Upper lobe of left lung (tissue), 6 donors: ENCODE results near the gene PATL2. TPM values are rescaled to one million over a fixed set of nuclear protein-coding genes. Genes with fewer than 3 reads are reported as not detected.
A peak's percentile ranks its signal among the peaks of the same experiment; 100 is the strongest.
"Not testable (repeated sequence)": the region's sequence is repeated elsewhere in the genome, so short reads cannot be mapped to it uniquely, and the experiment has no call there.

Experiments used
- ATAC-seq, 2 donors: fragments of 200-7000 bp; cut with Tn5 transposase; one replicate each; pipeline ENCODE4 v1.9.1; 2022; ENCODE audit warnings: mild to moderate bottlenecking in 2 of 2, moderate library complexity in 2 of 2; ENCODE audit not compliant: low FRiP score in 2 of 2
- DNase-seq, 2 donors: peaks; one replicate each; pipeline ENCODE4 v3.0.0-alpha.2; 2019 to 2020
- H3K27ac ChIP-seq, 4 donors: fragments of 200-600 bp; sonication (generic); one replicate each; pipeline ENCODE4 v1.5.1; 2016 to 2019
- H3K27me3 ChIP-seq, 4 donors: fragments of 200-600 bp; sonication (generic); one replicate each; pipeline ENCODE4 v1.5.1; 2017 to 2019
- H3K36me3 ChIP-seq, 4 donors: fragments of 200-600 bp; sonication (generic); one replicate each; pipeline ENCODE4 v1.5.1; 2016 to 2019
- H3K4me1 ChIP-seq, 4 donors: fragments of 200-600 bp; sonication (generic); one replicate each; pipeline ENCODE4 v1.5.1; 2018 to 2019
- H3K4me3 ChIP-seq, 4 donors: fragments of 200-600 bp; sonication (generic); one replicate each; pipeline ENCODE4 v1.5.1; 2017 to 2019; ENCODE audit warnings: mild to moderate bottlenecking in 2 of 4, moderate library complexity in 1 of 4
- H3K9me3 ChIP-seq, 4 donors: fragments of 200-600 bp; sonication (generic); one replicate each; pipeline ENCODE4 v1.5.1; 2018 to 2019
- CTCF ChIP-seq, 6 experiments: fragments of 450-650 bp in 4 of 6; fragments of 200-600 bp in 2 of 6; sonication (generic) in 2 of 6; IDR thresholded peaks; one replicate each; pipeline ENCODE4 v1.5.1; 2016 to 2019; ENCODE audit warnings: antibody characterized with exemption in 6 of 6
- EP300 ChIP-seq, 4 donors: sonication (generic); formaldehyde crosslinking; IDR thresholded peaks; one replicate each; pipeline ENCODE4 v1.5.1; 2017; ENCODE audit warnings: antibody characterized with exemption in 4 of 4, control low read depth in 2 of 4
- POLR2A ChIP-seq, 4 donors: fragments of 450-650 bp; IDR thresholded peaks; one replicate each; pipeline ENCODE4 v1.5.1; 2016 to 2017; ENCODE audit warnings: antibody characterized with exemption in 4 of 4, mild to moderate bottlenecking in 2 of 4
- POLR2AphosphoS5 ChIP-seq, 2 donors: sonication (generic); formaldehyde crosslinking; IDR thresholded peaks; one replicate each; pipeline ENCODE4 v1.5.1; 2017; ENCODE audit warnings: antibody characterized with exemption in 2 of 2
- WGBS, 2 donors: methylation state at CpG; one replicate each; pipeline ENCODE4 v1.1.5; 2017 to 2018; 5-methylcytosine and 5-hydroxymethylcytosine counted together
- total RNA-seq, 6 donors: library from RNA; depleted of rRNA in 4 of 6; stranded (reverse); fragments of >200 nt in 4 of 6; gene quantifications; one replicate each; pipeline versions ENCODE4 v1.1.0 to v1.2.1, GENCODE V29; 2016 to 2021
- donor health status: DM: no; HTN: no; CAD: no; lungs with moderate emphysema.
- donor health status: DM: no; HTN: yes; CAD: no; lungs with severe emphysema.

PATL2 gene
- total RNA-seq, 6 donors from 2014 or later = 2.6 to 30.4 (median 7.8) TPM

DNA sequence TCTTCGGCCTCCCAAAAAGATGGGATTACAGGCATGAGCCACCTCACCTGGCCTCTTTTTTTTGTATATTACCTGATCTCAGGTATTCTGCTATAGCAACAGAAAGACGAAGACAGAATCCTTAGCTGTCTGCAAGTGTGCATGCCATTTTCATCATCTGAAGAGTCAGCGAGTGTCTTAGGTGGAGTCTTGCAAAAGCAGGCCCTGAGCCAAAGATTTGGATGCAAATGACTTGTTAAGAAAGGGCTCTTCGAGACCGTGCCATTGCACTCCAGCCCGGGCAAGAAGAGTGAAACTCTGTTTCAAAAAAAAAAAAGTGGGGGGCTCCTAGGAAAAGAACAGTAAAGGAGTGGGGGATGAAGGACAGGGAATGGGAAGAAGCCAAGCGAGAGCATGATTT is 15.0 kb upstream of the PATL2 start:
- TF ChIP-seq EP300 (IDR thresholded peaks at IDR 0.05) (no peak), POLR2AphosphoS5 (IDR thresholded peaks at IDR 0.05) (no peak), POLR2A (IDR thresholded peaks at IDR 0.05) (no peak), CTCF (IDR thresholded peaks at IDR 0.05) (no peak)
- DNase-seq (no peak), ATAC-seq (no peak)
- Histone ChIP-seq H3K4me3 (peak overlapping the region in 3 of 4 donors; percentile 5 to 28 (median 19)), H3K9me3 (no peaks in the 10 kb centered on the region), H3K4me1 (peaks cover 37 to 59% (median 42%) of the 10 kb centered on the region in 4 donors), H3K27ac (peak overlapping the region; percentile 92 to 100 (median 99)), H3K27me3 (no peaks in the 10 kb centered on the region), H3K36me3 (no peaks in the 10 kb centered on the region)
- WGBS, 2 donors = 37 to 44% methylated on average over 7 of the region's 7 CpGs

GRCh38 chr15:44722011-44722410 is 10.9 kb upstream of the PATL2 start:
- H3K4me1 ChIP-seq = peaks cover 12 to 54% (median 36%) of the 10 kb centered on the region in 4 donors
- no peak for ATAC-seq
- peak overlapping the region in 3 of 4 donors; percentile 2 to 19 (median 8) for H3K27ac ChIP-seq
- H3K4me3 ChIP-seq = no peak overlapping the region
- DNase-seq = no peak
- TF ChIP-seq CTCF (IDR thresholded peaks at IDR 0.05) = no peak
- TF ChIP-seq POLR2A (IDR thresholded peaks at IDR 0.05) = no peak
- no peak for TF ChIP-seq POLR2AphosphoS5 (IDR thresholded peaks at IDR 0.05)
- TF ChIP-seq EP300 (IDR thresholded peaks at IDR 0.05) = no peak
- H3K36me3 ChIP-seq = peaks cover 20 to 36% (median 22%) of the 10 kb centered on the region in 4 donors
- WGBS, 2 donors = 76 to 85% methylated on average over 2 of the region's 2 CpGs
- H3K9me3 ChIP-seq = no peaks in the 10 kb centered on the region
- H3K27me3 ChIP-seq = no peaks in the 10 kb centered on the region

- 89% methylated on average over 4 of the region's 4 CpGs for WGBS, 2 donors
- no peaks in the 10 kb centered on the region for H3K27me3 ChIP-seq
- ATAC-seq (no peak), DNase-seq (no peak)
- TF ChIP-seq POLR2A (IDR thresholded peaks at IDR 0.05) (no peak), EP300 (IDR thresholded peaks at IDR 0.05) (no peak)
- peaks cover 34 to 50% (median 36%) of the 10 kb centered on the region in 4 donors for H3K36me3 ChIP-seq
- H3K27ac ChIP-seq = peak overlapping the region; percentile 11 to 48 (median 32)
- peaks cover 16 to 53% (median 35%) of the 10 kb centered on the region in 4 donors for H3K4me1 ChIP-seq
- no peak overlapping the region for H3K4me3 ChIP-seq
- H3K9me3 ChIP-seq = no peaks in the 10 kb centered on the region
Measured at GRCh38 chr15:44720460-44721176, 9.5 kb upstream of the PATL2 start.

GRCh38 chr15:44720000-44720435 is 8.9 kb upstream of the PATL2 start:
- ATAC-seq, H3K4me3 ChIP-seq, H3K27me3 ChIP-seq, H3K9me3 ChIP-seq, DNase-seq: not testable (repeated sequence)
- 84 to 90% methylated on average over 8 of the region's 8 CpGs for WGBS, 2 donors
- Histone ChIP-seq H3K4me1 (peaks cover 20 to 53% (median 37%) of the 10 kb centered on the region in 4 donors), H3K27ac (peak overlapping the region; percentile 27 to 58 (median 41)), H3K36me3 (peaks cover 36 to 56% (median 41%) of the 10 kb centered on the region in 4 donors)

DNA sequence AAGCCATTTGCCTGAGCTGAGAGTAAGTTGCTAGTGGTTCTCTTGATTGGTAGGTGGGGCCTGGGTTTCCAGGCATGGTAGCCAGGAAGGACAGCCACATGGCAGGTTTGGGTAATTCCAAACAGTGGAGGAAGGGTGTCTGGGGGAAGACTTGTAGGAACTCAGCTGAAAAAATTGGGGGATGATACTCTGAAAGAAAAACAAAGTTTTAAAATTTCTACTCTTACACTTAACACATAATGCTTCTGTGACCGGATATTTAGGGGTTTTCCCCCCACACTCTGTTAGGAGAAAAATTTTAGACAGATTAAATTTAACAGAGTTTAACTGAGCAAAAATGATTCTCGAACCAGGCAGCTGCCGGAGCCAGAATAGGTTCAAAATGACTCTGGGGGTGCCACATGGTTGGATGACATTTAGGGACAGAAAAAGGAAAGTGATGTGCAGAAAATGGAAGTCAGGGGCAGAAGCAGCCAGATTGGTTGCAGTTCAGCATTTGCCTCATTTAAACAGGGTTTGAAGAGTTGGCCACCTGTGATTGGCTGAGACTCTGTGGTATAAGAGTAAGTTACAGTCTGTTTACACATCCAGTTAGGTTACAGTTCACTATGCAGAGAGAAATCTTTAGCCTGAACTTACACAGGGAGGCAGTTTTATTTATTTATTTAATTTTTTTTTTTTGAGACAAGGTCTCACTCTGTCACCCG is 8.3 kb upstream of the PATL2 start:
- WGBS, 2 donors = 67% methylated on average over 4 of the region's 4 CpGs
- Histone ChIP-seq H3K9me3 (no peaks in the 10 kb centered on the region), H3K4me3 (no peak overlapping the region), H3K36me3 (peaks cover 36 to 60% (median 42%) of the 10 kb centered on the region in 4 donors), H3K27me3 (no peaks in the 10 kb centered on the region), H3K27ac (peak overlapping the region in 3 of 4 donors; percentile 27 to 58 (median 46)), H3K4me1 (peaks cover 24 to 53% (median 43%) of the 10 kb centered on the region in 4 donors)
- peak in 1 of 2 donors; percentile 38 for TF ChIP-seq POLR2AphosphoS5 (IDR thresholded peaks at IDR 0.05)
- no peak for TF ChIP-seq CTCF (IDR thresholded peaks at IDR 0.05)
- no peak for TF ChIP-seq EP300 (IDR thresholded peaks at IDR 0.05)
- no peak for TF ChIP-seq POLR2A (IDR thresholded peaks at IDR 0.05)
- DNase-seq (no peak), ATAC-seq (no peak)
